Large intestine (tissue), 3 donors: Measurements from ENCODE around the gene PITPNC1. TPM values are rescaled to one million over a fixed set of nuclear protein-coding genes. Genes with fewer than 3 reads are reported as not detected.
"Not testable (repeated sequence)": the region's sequence is repeated elsewhere in the genome, so short reads cannot be mapped to it uniquely, and the experiment has no call there.

Source experiments
- DNase-seq, 2 donors: peaks; one replicate each; pipeline versions ENCODE4 v3.0.0 to v3.0.0-alpha.2; 2013
- H3K27ac ChIP-seq: one replicate; pipeline ENCODE4 v1.5.1; 2013; ENCODE audit warnings: low read length
- H3K27me3 ChIP-seq: 2 replicates; pipeline ENCODE4 v1.6.1; 2013; ENCODE audit warnings: low read length; ENCODE audit not compliant: control insufficient read depth, insufficient read depth
- H3K36me3 ChIP-seq: 2 replicates; pipeline ENCODE4 v1.6.1; 2013; ENCODE audit warnings: low read length; ENCODE audit not compliant: control insufficient read depth, insufficient read depth
- H3K4me1 ChIP-seq: one replicate; pipeline ENCODE4 v1.6.1; 2013; ENCODE audit warnings: low read length; ENCODE audit not compliant: control insufficient read depth, insufficient read depth
- H3K4me3 ChIP-seq: one replicate; pipeline ENCODE4 v1.5.1; 2013; ENCODE audit warnings: low read length
- H3K9me3 ChIP-seq: one replicate; pipeline ENCODE4 v1.6.1; 2013; ENCODE audit warnings: mild to moderate bottlenecking, low read depth, low read length, moderate library complexity; ENCODE audit not compliant: control insufficient read depth
- WGBS: methylation state at CpG from one replicate; pipeline ENCODE4 v1.1.5; 2013; ENCODE audit warnings: low lambda C conversion rate; ENCODE audit not compliant: insufficient coverage; 5-methylcytosine and 5-hydroxymethylcytosine counted together
- polyA plus RNA-seq: library from polyadenylated mRNA; unstranded; fragments of 120-200 nt; gene quantifications from one replicate; pipeline ENCODE4 v1.2.1, GENCODE V29; 2013

The PITPNC1 gene
- polyA plus RNA-seq, 1 donor: 6.7 TPM

- DNase-seq: no peak
- WGBS: 100% methylated on average over 1 of the region's 9 CpGs
- Histone ChIP-seq H3K9me3 (no peaks in the 10 kb centered on the region), H3K27ac (no peak overlapping the region), H3K36me3 (no peaks in the 10 kb centered on the region), H3K4me1 (no peaks in the 10 kb centered on the region), H3K4me3 (no peak overlapping the region), H3K27me3 (no peaks in the 10 kb centered on the region)
Observed at GRCh38 chr17:67401106-67401505, 24.0 kb downstream of the PITPNC1 start.

GRCh38 chr17:67401598-67402504, 24.8 kb downstream of the PITPNC1 start:
- no peak overlapping the region for H3K27ac ChIP-seq
- 100% methylated on average over 3 of the region's 16 CpGs for WGBS
- no peaks in the 10 kb centered on the region for H3K27me3 ChIP-seq
- H3K4me3 ChIP-seq: no peak overlapping the region
- no peaks in the 10 kb centered on the region for H3K36me3 ChIP-seq
- DNase-seq: no peak
- no peaks in the 10 kb centered on the region for H3K9me3 ChIP-seq
- H3K4me1 ChIP-seq: no peaks in the 10 kb centered on the region

- no peaks in the 10 kb centered on the region for H3K27me3 ChIP-seq
- 100% methylated on average over 1 of the region's 2 CpGs for WGBS
- DNase-seq: no peak
- H3K36me3 ChIP-seq: no peaks in the 10 kb centered on the region
- no peaks in the 10 kb centered on the region for H3K4me1 ChIP-seq
- no peak overlapping the region for H3K27ac ChIP-seq
- no peak overlapping the region for H3K4me3 ChIP-seq
- no peaks in the 10 kb centered on the region for H3K9me3 ChIP-seq
Observed at GRCh38 chr17:67403065-67403464, 26.0 kb downstream of the PITPNC1 start.

GRCh38 chr17:67403483-67403882, 26.4 kb downstream of the PITPNC1 start:
- H3K4me3 ChIP-seq: no peak overlapping the region
- H3K36me3 ChIP-seq: no peaks in the 10 kb centered on the region
- no peaks in the 10 kb centered on the region for H3K27me3 ChIP-seq
- H3K4me1 ChIP-seq: no peaks in the 10 kb centered on the region
- DNase-seq: no peak
- WGBS: no CpG with 5 or more reads among the region's 6 CpGs
- H3K27ac ChIP-seq: no peak overlapping the region
- H3K9me3 ChIP-seq: no peaks in the 10 kb centered on the region

- WGBS: no CpG with 5 or more reads among the region's 3 CpGs
- not testable (repeated sequence) for H3K9me3 ChIP-seq, H3K4me1 ChIP-seq, H3K27ac ChIP-seq, H3K36me3 ChIP-seq, H3K27me3 ChIP-seq, DNase-seq, H3K4me3 ChIP-seq
Observed at GRCh38 chr17:67408455-67408830, 31.4 kb downstream of the PITPNC1 start.

- DNase-seq: no peak
- no peaks in the 10 kb centered on the region for H3K27me3 ChIP-seq
- no peak overlapping the region for H3K27ac ChIP-seq
- no CpG with 5 or more reads among the region's 4 CpGs for WGBS
- H3K4me1 ChIP-seq: no peaks in the 10 kb centered on the region
- no peaks in the 10 kb centered on the region for H3K9me3 ChIP-seq
- no peak overlapping the region for H3K4me3 ChIP-seq
- H3K36me3 ChIP-seq: no peaks in the 10 kb centered on the region
Observed at GRCh38 chr17:67411397-67411796, 34.3 kb downstream of the PITPNC1 start.

- H3K4me1 ChIP-seq: no peaks in the 10 kb centered on the region
- DNase-seq: no peak
- H3K27me3 ChIP-seq: no peaks in the 10 kb centered on the region
- no peaks in the 10 kb centered on the region for H3K9me3 ChIP-seq
- H3K36me3 ChIP-seq: no peaks in the 10 kb centered on the region
- no peak overlapping the region for H3K27ac ChIP-seq
- 0% methylated on average over 1 of the region's 4 CpGs for WGBS
- H3K4me3 ChIP-seq: no peak overlapping the region
Observed at GRCh38 chr17:67412032-67412431, 35.0 kb downstream of the PITPNC1 start.

DNA sequence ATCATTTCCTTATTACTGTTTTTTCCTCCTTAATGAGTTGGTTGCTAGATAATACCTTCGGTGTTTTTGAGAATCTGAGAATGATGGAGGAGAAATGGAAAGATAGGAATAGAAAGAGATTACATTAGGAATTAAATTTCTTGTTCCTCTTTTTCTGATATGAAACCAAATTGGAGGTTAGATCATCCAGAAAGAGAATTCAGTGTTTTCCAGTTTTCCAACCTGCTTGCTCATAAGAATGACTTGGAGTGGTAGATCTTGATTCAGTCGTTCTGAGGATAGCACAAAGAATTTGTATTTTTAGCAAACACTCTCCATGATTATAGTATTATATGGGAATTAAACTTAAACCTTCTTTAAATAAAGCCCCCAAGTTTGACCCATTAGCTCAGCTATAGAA, 35.9 kb downstream of the PITPNC1 start:
- 83% methylated on average over 1 of the region's 2 CpGs for WGBS
- H3K27ac ChIP-seq: no peak overlapping the region
- no peaks in the 10 kb centered on the region for H3K4me1 ChIP-seq
- no peaks in the 10 kb centered on the region for H3K36me3 ChIP-seq
- H3K9me3 ChIP-seq: no peaks in the 10 kb centered on the region
- no peak overlapping the region for H3K4me3 ChIP-seq
- DNase-seq: no peak
- H3K27me3 ChIP-seq: no peaks in the 10 kb centered on the region

DNA sequence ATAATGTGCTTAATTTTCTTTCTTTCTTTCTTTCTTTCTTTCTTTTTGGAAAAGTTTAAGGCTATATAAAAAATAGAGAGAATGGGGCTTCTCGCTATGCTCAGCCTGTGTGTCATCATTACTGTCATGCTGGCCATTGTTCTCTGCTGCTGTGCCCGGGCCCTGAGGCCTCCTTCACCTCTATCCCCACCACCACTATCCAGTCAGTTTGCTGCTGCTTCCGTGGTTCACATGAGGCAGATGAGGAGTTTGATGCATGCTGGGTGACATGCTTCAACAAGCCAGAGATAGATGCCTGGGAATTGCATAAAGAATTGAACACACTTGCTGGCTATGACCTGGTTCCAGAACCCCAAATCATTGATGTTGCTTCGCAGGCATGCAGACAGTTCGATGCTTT, 36.3 kb downstream of the PITPNC1 start:
- Histone ChIP-seq H3K9me3 (no peaks in the 10 kb centered on the region), H3K36me3 (no peaks in the 10 kb centered on the region), H3K27me3 (no peaks in the 10 kb centered on the region), H3K4me3 (no peak overlapping the region), H3K27ac (no peak overlapping the region), H3K4me1 (no peaks in the 10 kb centered on the region)
- no CpG with 5 or more reads among the region's 5 CpGs for WGBS
- no peak for DNase-seq

- DNase-seq: no peak
- Histone ChIP-seq H3K4me1 (no peaks in the 10 kb centered on the region), H3K36me3 (no peaks in the 10 kb centered on the region), H3K27me3 (no peaks in the 10 kb centered on the region), H3K9me3 (no peaks in the 10 kb centered on the region), H3K4me3 (no peak overlapping the region), H3K27ac (no peak overlapping the region)
- no CpG with 5 or more reads among the region's 1 CpG for WGBS
Observed at GRCh38 chr17:67414130-67414529, 37.0 kb downstream of the PITPNC1 start.

DNA sequence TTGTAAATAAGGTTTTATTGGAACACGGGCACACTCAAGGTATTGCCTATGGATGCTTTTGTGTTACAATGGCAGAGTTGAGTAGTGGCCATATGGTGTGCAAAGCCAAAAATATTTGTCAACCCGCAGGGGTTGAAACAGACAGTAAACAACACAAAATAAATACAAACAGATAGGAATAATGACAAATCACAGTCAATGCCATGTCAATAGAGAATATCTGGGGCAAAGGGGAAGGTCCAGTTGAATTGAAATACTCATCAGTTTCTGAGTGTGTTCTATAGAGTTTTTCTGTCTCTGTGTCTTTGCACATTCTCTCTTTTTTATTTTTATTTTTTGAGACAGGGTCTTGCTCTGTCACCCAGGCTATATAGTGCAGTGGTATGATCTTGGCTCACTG, 37.5 kb downstream of the PITPNC1 start:
- no peaks in the 10 kb centered on the region for H3K4me1 ChIP-seq

More for the DNA sequence above, 37.5 kb downstream of the PITPNC1 start:
- Histone ChIP-seq H3K27ac (no peak overlapping the region), H3K4me3 (no peak overlapping the region), H3K27me3 (no peaks in the 10 kb centered on the region), H3K36me3 (no peaks in the 10 kb centered on the region), H3K9me3 (no peaks in the 10 kb centered on the region)
- no peak for DNase-seq
- WGBS: no CpG with 5 or more reads among the region's 2 CpGs
